Stimulated activated memory B cell treated with anti-CD40 and anti-IgM and Interleukin-4, amounts not matched to agents 10 μg/mL and 1 μg/mL and 100 μg/mL, for 72 hours (primary cell): ENCODE results near the gene TTYH3.
A peak's percentile ranks its signal among the peaks of the same experiment; 100 is the strongest.
"Not testable (repeated sequence)": the region's sequence is repeated elsewhere in the genome, so short reads cannot be mapped to it uniquely, and the experiment has no call there.

ENCODE experiments used
- ATAC-seq: fragments of 150-1000 bp; cut with Tn5 transposase; 2 replicates; pipeline ENCODE4 v1.10.0; 2021
- H3K27ac Mint-ChIP-seq: one replicate; pipeline ENCODE4 v1.8.0; 2022; ENCODE audit warnings: mild to moderate bottlenecking, mixed read lengths
- H3K27me3 Mint-ChIP-seq: one replicate; pipeline ENCODE4 v1.8.0; 2022; ENCODE audit warnings: mixed read lengths
- H3K36me3 Mint-ChIP-seq: one replicate; pipeline ENCODE4 v1.8.0; 2022; ENCODE audit warnings: mixed read lengths
- H3K4me1 Mint-ChIP-seq: one replicate; pipeline ENCODE4 v1.8.0; 2022; ENCODE audit warnings: mixed read lengths
- H3K4me3 Mint-ChIP-seq: one replicate; pipeline ENCODE4 v1.8.0; 2022; ENCODE audit warnings: mild to moderate bottlenecking, moderate library complexity, mixed read lengths
- H3K9me3 Mint-ChIP-seq: one replicate; pipeline ENCODE4 v1.8.0; 2022; ENCODE audit warnings: mixed read lengths

TTYH3 gene

GRCh38 chr7:2608921-2609411 lies 22.8 kb upstream of the TTYH3 start:
- H3K4me3 Mint-ChIP-seq = peak overlapping the region; percentile 59
- no peaks in the 10 kb centered on the region for H3K36me3 Mint-ChIP-seq
- peaks cover 39% of the 10 kb centered on the region for H3K4me1 Mint-ChIP-seq
- no peaks in the 10 kb centered on the region for H3K27me3 Mint-ChIP-seq
- peak overlapping the region; percentile 43 for H3K27ac Mint-ChIP-seq
- H3K9me3 Mint-ChIP-seq = no peaks in the 10 kb centered on the region
- ATAC-seq = peak; percentile 84

GRCh38 chr7:2609646-2610045 lies 22.1 kb upstream of the TTYH3 start:
- not testable (repeated sequence) for H3K4me3 Mint-ChIP-seq, ATAC-seq, H3K36me3 Mint-ChIP-seq, H3K27me3 Mint-ChIP-seq, H3K9me3 Mint-ChIP-seq
- H3K27ac Mint-ChIP-seq = peak overlapping the region; percentile 43
- peaks cover 46% of the 10 kb centered on the region for H3K4me1 Mint-ChIP-seq

- ATAC-seq = no peak
- Mint-ChIP-seq H3K36me3 (no peaks in the 10 kb centered on the region), H3K27ac (no peak overlapping the region), H3K4me3 (no peak overlapping the region), H3K9me3 (no peaks in the 10 kb centered on the region), H3K4me1 (peaks cover 49% of the 10 kb centered on the region), H3K27me3 (no peaks in the 10 kb centered on the region)
Observed at GRCh38 chr7:2610466-2610865, 21.3 kb upstream of the TTYH3 start.

- Mint-ChIP-seq H3K4me1 (peaks cover 49% of the 10 kb centered on the region), H3K27me3 (no peaks in the 10 kb centered on the region), H3K27ac (no peak overlapping the region), H3K9me3 (no peaks in the 10 kb centered on the region), H3K36me3 (no peaks in the 10 kb centered on the region), H3K4me3 (no peak overlapping the region)
- no peak for ATAC-seq
Observed at GRCh38 chr7:2610898-2611297, 20.9 kb upstream of the TTYH3 start.

GRCh38 chr7:2611401-2611800 lies 20.4 kb upstream of the TTYH3 start:
- Mint-ChIP-seq H3K4me3 (no peak overlapping the region), H3K9me3 (no peaks in the 10 kb centered on the region), H3K27me3 (no peaks in the 10 kb centered on the region), H3K36me3 (no peaks in the 10 kb centered on the region), H3K4me1 (peaks cover 49% of the 10 kb centered on the region), H3K27ac (no peak overlapping the region)
- no peak for ATAC-seq

GRCh38 chr7:2611922-2612321 lies 19.9 kb upstream of the TTYH3 start:
- Mint-ChIP-seq H3K4me3 (no peak overlapping the region), H3K9me3 (no peaks in the 10 kb centered on the region), H3K27me3 (no peaks in the 10 kb centered on the region), H3K36me3 (no peaks in the 10 kb centered on the region), H3K4me1 (peaks cover 49% of the 10 kb centered on the region), H3K27ac (no peak overlapping the region)
- ATAC-seq = no peak

GRCh38 chr7:2612445-2613097 lies 19.2 kb upstream of the TTYH3 start:
- Mint-ChIP-seq H3K36me3 (no peaks in the 10 kb centered on the region), H3K4me1 (peaks cover 46% of the 10 kb centered on the region), H3K9me3 (no peaks in the 10 kb centered on the region), H3K27ac (no peak overlapping the region), H3K27me3 (peaks cover 4% of the 10 kb centered on the region), H3K4me3 (no peak overlapping the region)
- ATAC-seq = no peak

- H3K27me3 Mint-ChIP-seq = peaks cover 9% of the 10 kb centered on the region
- H3K4me3 Mint-ChIP-seq = no peak overlapping the region
- peaks cover 41% of the 10 kb centered on the region for H3K4me1 Mint-ChIP-seq
- no peaks in the 10 kb centered on the region for H3K9me3 Mint-ChIP-seq
- no peak for ATAC-seq
- no peaks in the 10 kb centered on the region for H3K36me3 Mint-ChIP-seq
- H3K27ac Mint-ChIP-seq = peak overlapping the region; percentile 21
Observed at GRCh38 chr7:2613098-2613930, 18.5 kb upstream of the TTYH3 start.

GRCh38 chr7:2613931-2614600 lies 17.7 kb upstream of the TTYH3 start:
- Mint-ChIP-seq H3K27me3 (peaks cover 9% of the 10 kb centered on the region), H3K27ac (no peak overlapping the region), H3K36me3 (no peaks in the 10 kb centered on the region), H3K9me3 (no peaks in the 10 kb centered on the region), H3K4me1 (peaks cover 35% of the 10 kb centered on the region), H3K4me3 (no peak overlapping the region)
- no peak for ATAC-seq

GRCh38 chr7:2614631-2615330 lies 17.0 kb upstream of the TTYH3 start:
- Mint-ChIP-seq H3K4me3 (no peak overlapping the region), H3K27ac (no peak overlapping the region), H3K4me1 (peaks cover 28% of the 10 kb centered on the region), H3K36me3 (no peaks in the 10 kb centered on the region), H3K9me3 (no peaks in the 10 kb centered on the region), H3K27me3 (peaks cover 9% of the 10 kb centered on the region)
- ATAC-seq = no peak

GRCh38 chr7:2616387-2617324 lies 15.1 kb upstream of the TTYH3 start:
- peaks cover 26% of the 10 kb centered on the region for H3K4me1 Mint-ChIP-seq
- H3K27me3 Mint-ChIP-seq = peaks cover 9% of the 10 kb centered on the region
- no peak for ATAC-seq
- H3K9me3 Mint-ChIP-seq = no peaks in the 10 kb centered on the region
- H3K36me3 Mint-ChIP-seq = no peaks in the 10 kb centered on the region
- H3K27ac Mint-ChIP-seq = no peak overlapping the region
- no peak overlapping the region for H3K4me3 Mint-ChIP-seq

GRCh38 chr7:2617325-2617905 lies 14.4 kb upstream of the TTYH3 start:
- peak; percentile 5 for ATAC-seq
- H3K27ac Mint-ChIP-seq = no peak overlapping the region
- no peak overlapping the region for H3K4me3 Mint-ChIP-seq
- peaks cover 9% of the 10 kb centered on the region for H3K27me3 Mint-ChIP-seq
- peaks cover 22% of the 10 kb centered on the region for H3K4me1 Mint-ChIP-seq
- no peaks in the 10 kb centered on the region for H3K36me3 Mint-ChIP-seq
- H3K9me3 Mint-ChIP-seq = no peaks in the 10 kb centered on the region

GRCh38 chr7:2619116-2619515 lies 12.7 kb upstream of the TTYH3 start:
- no peak for ATAC-seq
- Mint-ChIP-seq H3K4me1 (peaks cover 8% of the 10 kb centered on the region), H3K36me3 (no peaks in the 10 kb centered on the region), H3K9me3 (no peaks in the 10 kb centered on the region), H3K27ac (no peak overlapping the region), H3K27me3 (peaks cover 9% of the 10 kb centered on the region), H3K4me3 (no peak overlapping the region)
